Measurements from ENCODE around the gene FGF18.

- TF ChIP-seq CTCF (IDR thresholded peaks at IDR 0.05) (no peak), POLR2A (IDR thresholded peaks at IDR 0.05; ENCODE audit: low read depth) (no peak)
Measured at GRCh38 chr5:171434874-171435273, 15.4 kb downstream of the FGF18 start.
